GM21381 (cell line): ENCODE measurements around the gene FBXW12.

Experiments
- ATAC-seq: cut with Tn5 transposase; IDR thresholded peaks from one replicate; pipeline ENCODE4 v1.9.1; 2021; ENCODE audit warnings: mild to moderate bottlenecking, moderate library complexity; ENCODE audit not compliant: unreplicated experiment

The FBXW12 gene

DNA sequence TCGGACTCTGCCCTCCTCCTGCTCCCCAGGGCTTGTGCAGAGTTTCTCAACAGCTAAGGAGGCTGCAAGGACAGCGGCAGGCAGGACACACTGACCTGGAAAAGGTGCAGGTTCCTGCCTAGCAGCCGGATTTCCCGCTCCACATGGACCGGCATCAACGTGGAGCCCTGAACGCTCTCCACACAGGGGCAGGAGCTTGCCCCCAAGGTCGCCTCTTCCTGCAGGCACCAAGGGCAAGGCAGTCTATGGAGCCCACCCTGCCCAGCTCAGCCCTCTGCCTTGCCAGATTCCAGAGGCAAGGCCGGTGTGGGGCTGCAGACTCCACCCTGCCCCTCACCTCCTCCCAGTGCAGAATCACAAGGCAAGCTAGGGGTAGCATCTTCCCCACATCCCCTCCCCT lies 47.1 kb downstream of the FBXW12 start:
- no peak for ATAC-seq

DNA sequence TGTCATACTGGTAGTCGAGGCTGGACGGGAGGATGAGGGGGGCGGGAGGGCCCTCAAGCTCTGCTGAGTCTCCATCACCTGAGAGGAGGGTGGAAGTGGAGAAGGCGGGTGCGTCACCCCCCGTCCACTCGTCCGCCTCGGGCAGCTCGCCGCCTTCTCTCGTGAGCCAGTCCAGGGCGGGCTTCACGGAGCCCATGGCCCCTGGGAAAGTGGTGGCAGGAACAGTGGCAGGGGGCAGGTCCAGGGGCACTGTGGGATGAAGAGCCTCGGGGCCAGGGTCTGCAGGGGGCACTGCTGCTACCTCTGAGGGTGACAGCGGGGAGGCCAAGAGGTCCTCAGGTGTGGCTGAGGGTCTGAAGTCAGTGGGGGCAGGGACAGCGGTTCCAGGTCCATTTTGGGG lies 47.6 kb downstream of the FBXW12 start:
- no peak for ATAC-seq

DNA sequence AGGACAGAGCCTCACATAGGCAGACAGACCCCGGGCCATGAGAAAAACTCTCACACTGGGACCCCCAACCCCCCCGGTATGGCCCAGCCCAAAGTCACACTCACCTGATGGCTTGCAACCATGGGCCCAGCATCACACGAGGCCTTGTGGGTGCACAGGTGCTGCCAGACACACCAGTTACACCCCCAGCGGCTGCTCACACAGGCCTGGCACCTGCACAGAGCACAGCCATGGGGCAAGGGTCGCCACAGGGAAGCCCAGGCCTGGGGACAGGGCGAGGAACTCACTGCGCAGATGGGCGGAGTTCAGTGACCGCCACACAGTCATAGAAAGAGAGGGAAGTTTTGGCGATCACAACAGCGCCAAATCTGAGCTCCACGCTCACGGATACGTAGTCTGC lies 48.5 kb downstream of the FBXW12 start:
- ATAC-seq = no peak

DNA sequence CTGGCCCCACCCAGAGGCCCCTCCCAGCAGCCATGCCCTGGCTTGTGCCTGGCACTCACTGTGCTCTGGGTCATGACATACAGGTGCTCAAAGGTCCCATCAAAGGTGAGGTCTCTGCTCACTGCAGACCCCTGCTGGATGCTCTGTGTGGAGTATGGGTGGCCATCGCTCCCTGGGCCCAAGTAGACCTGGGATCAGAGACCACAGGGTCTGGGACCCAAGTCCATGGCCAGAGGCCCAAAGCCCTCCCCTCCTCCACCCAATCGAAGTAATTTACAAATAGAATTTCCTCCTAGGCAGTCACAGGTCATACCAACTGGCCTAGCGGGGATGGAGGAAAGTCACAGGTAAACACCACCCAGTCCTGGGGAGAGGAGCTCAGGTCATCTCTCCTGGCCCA lies 50.3 kb downstream of the FBXW12 start:
- no peak for ATAC-seq

- ATAC-seq = no peak
Observed at GRCh38 chr3:48422681-48423080, 50.7 kb downstream of the FBXW12 start.

GRCh38 chr3:48423241-48423882 lies 51.3 kb downstream of the FBXW12 start:
- ATAC-seq = no peak

GRCh38 chr3:48423883-48424695 lies 52.1 kb downstream of the FBXW12 start:
- no peak for ATAC-seq

- no peak for ATAC-seq
Observed at GRCh38 chr3:48425281-48425812, 53.3 kb downstream of the FBXW12 start.

DNA sequence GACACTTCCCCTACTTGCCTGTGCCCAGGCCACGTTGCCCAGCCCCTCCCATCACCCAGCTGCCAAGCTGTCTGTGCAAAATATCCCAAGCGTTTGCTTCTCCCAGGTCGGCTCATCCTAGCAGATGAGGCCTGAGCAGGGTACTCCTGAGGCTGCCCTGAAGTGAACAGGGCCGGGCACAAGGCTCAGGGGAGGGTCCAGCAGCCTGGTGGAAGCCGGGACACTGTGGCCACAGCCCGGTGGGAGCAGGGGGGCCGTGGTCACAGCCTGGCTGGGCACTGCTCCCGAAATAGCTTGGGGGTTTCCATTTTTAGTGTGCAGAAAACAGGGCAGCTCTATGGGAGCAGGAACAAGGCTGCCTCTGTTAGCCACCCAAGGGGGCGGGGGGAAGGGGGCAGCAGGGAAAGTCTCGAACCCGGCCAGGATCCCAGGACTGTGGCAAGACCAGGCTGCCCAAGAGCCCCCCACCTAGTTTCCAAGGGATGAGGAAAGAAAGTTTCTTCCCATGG lies 54.4 kb downstream of the FBXW12 start:
- ATAC-seq = no peak

DNA sequence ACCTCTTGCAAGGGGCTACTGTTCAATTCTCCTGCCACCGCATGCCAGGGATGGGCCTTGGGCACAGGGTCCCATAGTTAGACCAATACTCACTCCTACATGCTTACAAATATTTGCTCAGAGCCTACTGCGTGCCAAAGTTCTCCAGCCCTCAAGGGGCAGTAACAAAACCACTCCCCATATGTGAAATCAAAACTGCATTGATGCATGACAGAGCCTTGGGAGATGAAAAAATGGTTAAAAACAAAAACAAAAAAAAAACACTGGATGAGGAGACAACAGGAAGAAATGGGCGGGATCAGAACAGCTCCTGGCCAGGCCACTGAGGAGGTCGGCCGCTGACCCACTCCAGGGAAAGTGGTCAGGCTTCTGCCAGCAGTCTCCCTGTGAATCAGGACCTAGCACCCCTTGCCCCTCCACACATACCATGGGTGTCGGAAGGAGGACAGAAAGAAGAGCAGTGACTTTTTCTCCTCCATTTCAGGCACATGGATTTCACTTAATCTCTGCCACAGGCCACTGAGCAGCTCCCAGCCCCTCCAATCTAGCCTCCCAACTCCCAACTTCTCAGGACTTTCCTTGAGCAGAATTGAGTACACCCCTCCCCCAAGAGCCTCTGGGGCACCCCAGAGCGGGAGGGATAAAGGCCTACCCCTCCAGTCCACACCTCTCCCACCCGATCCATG lies 55.1 kb downstream of the FBXW12 start:
- ATAC-seq = no peak

DNA sequence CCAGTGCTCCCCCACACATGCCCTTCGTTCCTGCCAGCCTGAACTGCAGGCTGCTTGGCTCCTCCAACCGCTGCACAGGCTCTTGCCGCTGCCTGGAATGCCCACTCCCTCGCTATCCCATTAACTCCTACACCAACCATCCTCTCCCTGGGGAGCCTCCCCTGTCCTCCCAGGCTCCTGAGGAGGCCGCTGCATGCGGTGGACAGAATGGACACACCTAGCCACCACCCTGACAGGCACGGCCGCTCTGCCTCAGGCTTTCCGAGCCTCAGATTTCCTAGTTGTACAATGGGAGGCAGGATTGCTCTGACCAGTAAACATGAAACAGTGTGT lies 55.6 kb downstream of the FBXW12 start:
- ATAC-seq = no peak

DNA sequence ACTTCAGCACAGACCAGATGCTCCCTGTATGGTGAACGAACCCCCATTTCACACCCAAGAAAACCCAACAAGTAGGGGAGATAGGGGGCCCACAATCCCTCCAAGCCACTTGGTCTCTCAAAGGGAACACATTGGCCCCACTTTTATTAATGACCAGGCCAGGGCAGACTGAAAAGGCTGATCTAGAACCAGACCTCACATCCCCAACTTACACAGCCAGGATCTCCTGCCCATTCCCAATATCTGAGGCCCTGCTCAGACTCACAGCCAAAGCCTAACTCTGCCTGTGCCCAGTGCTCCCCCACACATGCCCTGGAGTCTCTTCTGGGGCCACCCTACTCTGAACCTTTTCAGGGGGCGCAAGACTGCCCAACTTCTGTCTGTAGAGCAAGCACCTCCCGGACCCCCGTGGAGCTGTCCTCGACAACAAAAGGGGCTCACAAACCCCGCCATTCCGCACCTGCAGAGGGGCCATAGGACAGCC lies 56.1 kb downstream of the FBXW12 start:
- ATAC-seq = no peak

DNA sequence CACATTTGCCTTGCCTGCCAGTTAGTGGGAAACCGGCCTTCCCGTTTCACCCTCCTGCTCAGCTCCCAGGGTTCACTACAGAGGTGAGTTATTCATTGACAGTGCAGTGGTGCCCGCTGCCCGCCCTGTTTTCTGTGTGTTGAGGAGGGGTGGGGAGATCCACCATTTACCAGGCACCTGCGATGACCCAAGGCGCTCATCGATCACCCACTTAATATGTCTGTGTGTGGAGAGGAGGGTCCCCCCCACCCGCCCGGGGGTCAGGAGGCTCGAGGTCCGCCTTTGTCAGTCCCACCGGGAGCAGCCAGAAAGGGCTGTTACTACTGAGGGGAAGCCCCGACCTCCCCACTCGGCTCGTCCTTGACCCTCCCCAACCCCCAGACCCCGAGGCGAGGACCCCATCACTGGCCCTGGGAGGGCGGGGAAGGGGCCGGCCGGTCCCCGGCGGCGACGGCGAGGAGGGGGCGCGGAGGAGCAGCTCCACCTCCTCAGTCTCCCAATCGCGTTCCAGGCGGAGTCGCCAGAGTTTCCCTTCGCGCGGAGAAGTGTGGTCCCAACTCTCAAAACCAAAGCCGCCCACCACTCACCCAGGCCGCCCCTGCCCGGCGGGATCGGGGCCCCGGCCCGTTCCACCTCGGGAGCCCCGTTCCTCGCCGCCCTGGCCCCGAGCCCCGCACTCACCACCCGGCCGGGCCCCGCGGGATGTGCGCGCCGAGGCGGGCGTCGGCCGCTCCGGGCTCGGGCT lies 56.7 kb downstream of the FBXW12 start:
- peak; percentile 47 for ATAC-seq

DNA sequence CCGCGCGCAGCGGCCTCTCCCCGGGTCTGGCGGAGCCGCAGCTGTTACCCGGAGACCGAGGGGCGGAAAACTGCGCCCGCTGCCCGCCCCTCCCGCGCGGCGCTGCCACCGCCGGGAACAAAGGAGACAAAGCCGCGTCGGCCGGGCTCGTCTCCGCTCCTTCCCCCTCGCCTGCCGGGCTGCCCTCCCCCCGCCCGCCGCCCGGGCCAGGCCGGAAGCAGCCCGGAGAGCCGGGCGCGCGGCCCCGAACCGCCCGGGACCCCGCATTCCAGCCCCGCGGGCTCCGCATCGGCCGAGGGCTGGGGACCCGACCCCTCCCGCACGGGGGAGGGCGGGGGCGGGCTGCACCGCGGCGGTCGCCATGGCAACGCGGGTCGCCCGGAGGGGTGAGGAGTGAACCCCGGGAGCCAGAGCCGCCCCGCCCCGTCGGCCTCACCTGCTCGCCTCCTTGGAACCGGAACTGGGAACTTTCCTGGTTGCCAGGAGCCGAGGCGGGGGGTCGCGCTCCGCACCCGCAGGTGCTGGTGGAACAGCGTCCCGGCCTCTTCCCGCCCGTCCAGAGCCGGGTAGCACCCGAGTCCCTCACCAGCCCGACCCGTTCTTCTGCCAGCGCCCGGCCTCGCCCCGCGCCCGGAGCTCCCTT lies 57.4 kb downstream of the FBXW12 start:
- ATAC-seq = peak; percentile 38

- no peak for ATAC-seq
Observed at GRCh38 chr3:48429960-48430707, 58.1 kb downstream of the FBXW12 start, which contains the start of gene PLXNB1. PLXNB1 (minus strand) TSS chr3:48430086; CDS start chr3:48424611, 5,475 bp downstream.

DNA sequence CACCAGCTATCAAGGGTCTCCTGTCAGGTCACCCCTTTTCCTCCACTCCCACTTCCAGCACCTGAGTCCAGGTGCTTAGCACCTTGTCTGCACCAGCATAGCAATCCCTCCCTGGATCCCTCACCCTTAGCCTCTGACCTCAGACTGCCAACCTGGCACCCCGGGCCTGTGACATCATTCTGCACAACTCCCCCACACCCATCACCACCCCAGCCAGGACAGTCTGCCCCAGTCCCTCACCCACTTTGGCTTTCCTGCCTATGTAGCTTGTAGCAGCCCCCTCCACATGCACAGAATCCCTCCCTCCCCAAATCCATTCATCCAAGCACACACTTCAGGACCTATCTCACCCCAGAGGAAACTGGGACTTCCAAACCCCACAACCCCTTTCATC lies 58.7 kb downstream of the FBXW12 start:
- ATAC-seq = no peak

DNA sequence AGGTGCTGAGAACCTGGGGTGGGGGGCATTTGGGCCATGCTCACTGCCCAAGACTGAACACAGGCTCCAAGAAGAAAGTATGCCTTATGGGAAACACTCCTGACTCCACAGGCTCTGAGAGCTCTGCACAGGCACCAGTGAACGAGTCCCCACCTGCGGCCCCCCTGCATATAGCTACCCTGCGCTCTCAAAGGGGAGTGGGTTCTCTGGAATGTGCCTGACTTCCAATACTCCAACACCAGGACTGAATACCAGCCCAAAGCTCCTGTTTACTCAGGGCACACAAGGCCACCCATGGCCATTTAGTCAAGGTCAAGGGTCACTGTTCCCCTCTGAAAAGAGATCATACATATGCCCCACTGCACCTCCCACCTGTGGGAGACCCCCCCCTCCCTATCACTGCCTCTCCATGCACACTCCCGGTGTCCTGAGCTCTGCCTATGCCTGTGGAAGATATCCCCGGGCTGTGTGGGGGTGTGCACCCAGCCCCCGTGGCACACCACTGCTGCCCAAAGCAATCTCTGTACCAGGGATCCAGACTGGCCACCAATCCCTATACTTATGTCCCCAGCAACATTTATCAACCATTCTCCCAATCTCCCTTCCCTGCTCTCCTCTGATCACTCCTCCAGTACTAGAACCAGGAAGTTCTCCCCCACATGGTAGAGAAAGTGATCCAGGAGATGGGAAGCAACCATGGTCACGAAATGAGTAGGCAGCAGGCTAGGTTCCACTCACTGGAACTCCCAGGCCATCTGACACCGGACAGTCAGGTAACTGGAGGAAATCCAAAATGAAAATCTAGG lies 59.4 kb downstream of the FBXW12 start:
- ATAC-seq = no peak
